GM18505 (cell line): Measurements from ENCODE around the gene PAGR1.
"Not testable (repeated sequence)": the region's sequence is repeated elsewhere in the genome, so short reads cannot be mapped to it uniquely, and the experiment has no call there.

Source experiments
- ATAC-seq: cut with Tn5 transposase; IDR thresholded peaks from one replicate; pipeline ENCODE4 v1.9.1; 2021; ENCODE audit not compliant: unreplicated experiment
- POLR2A ChIP-seq: IDR thresholded peaks from 4 replicates; pipeline ENCODE4 v1.6.1; 2011; ENCODE audit warnings: borderline replicate concordance; ENCODE audit not compliant: insufficient read depth, insufficient read length; ENCODE audit errors: extremely low read depth

The PAGR1 gene

DNA sequence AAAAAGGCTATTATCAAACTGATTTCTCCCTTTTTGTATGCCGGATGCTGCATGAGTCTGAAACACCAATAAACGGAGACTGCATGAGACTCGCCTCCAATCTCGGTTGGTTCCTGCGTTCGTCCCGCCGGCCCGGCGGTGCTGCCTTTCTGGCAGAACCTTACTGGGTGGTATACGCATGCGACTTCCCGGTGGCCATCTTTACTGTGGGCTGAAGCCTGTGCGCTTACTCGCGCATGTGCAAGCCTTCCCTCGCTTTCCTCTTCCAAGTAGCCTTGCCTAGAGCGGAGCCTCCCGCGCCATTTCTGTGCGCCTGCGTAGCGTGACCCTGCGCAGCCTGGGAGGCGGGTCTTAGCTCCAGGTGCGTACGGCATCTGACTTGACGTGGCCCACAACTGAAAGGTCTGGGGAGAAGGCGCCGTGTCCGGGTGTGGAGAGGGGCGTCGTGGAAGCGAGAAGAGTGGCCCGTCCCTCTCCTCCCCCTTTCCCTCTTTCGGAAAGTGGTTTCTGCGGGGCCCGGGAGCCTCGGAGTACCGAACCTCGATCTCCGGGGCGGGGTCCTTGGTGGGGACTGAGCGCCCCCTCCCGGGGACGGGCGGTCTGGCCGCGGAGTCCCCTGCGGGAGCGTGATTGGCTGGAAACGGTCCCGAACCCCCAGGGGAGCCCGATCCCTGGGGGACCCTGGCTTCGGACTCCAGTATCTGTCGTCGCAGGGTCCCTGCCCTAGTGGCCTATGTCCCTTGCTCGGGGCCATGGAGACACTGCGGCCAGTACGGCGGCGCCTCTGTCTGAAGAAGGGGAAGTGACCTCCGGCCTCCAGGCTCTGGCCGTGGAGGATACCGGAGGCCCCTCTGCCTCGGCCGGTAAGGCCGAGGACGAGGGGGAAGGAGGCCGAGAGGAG is at the start of gene PAGR1:
Gene PAGR1, plus strand, starts transcription at position 360 of the 901 bp plus-strand sequence. Its CDS starts 374 bp downstream, at position 734.
- ATAC-seq, result peak; percentile 54
- peak; percentile 84 for TF ChIP-seq POLR2A

DNA sequence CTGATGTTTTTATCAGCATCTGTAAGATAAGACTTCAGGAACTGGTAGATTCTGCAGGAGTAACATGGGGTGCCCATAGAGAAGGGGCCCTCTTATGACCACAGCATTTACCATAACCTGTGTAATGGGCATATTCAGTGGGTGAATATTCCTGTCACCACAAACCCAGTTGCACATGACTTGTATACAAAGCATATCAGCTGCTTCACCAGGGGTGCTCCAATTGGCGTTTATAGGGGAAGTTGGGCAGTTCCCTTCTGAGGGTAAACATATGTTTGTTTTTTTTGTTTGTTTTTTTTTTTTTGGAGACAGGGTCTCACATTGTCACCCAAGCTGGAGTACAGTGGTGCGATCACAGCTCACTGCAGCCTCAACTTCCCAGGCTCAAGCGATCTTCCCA is 49.4 kb upstream of the PAGR1 start:
- no peak for TF ChIP-seq POLR2A
- ATAC-seq, result no peak

DNA sequence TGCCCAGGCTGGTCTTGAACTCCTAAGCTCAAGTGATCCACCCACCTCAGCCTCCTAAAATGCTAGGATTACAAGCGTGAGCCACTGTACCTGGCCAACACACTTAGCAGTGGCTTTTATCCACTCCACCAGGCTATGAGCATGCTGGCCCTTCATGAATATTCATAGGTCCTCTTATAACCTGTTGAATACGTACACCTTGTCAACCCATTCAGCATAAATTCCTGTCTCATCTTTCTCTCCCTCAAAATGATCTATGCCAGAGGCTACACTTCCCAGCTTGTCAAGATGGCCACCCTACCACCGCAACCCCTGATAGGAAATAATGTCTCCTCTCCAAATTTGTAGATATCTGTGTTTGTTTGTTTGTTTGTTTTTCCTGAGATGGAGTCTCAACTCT is 48.9 kb upstream of the PAGR1 start:
- no peak for ATAC-seq
- TF ChIP-seq POLR2A, result no peak

DNA sequence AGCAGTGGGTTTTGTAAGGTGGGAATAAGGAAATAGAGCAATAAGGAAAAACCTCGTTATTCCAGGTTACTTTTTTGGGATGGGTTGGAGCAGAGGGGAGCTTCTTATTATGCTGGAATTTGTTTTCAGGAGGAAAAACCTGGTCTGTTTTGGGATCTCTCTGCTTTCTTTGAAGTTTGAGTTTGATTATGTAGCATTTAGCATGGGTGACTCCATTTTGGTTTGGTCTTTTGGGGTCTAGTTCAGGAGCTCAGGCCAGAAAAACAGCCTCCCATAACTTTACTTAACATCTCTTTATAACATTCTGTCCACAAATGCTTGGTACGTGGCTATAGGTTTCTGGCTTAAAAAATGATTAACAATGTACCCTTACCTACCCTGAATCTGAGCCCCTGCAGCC is 46.4 kb upstream of the PAGR1 start:
- no peak for TF ChIP-seq POLR2A
- ATAC-seq, result no peak

DNA sequence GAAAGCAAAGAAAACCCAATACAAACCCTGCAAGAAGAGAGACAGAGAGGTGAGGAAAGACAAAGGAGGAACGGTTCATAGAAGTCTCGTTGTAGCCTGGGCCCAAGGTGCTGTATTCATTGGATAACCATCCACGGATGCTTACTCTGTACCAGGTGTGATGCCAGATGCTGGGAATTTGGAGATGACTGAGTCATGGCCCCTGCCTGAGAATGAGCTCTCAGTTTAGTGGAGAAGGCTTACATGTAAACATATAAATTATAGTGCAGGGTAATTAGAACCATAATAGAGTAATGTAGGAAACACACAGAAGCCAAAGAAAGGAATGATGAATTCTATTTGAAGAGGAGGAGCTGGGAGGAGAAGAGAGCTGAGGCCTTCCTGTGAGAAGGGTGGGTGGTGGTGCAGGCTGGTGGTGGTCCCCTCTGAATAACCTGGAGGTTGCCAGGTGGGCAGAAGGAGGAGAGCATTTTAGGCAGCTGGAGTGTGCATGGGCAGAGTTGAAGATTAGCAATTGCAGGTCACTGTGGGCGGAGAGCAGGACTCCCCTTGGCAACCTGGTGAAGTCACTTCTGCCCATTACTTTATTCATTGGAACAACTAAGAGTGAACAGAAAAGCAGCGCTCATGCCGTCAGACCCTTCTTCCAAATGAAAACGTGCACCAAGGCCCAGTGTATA is 45.6 kb upstream of the PAGR1 start:
- no peak for TF ChIP-seq POLR2A
- ATAC-seq, result no peak

DNA sequence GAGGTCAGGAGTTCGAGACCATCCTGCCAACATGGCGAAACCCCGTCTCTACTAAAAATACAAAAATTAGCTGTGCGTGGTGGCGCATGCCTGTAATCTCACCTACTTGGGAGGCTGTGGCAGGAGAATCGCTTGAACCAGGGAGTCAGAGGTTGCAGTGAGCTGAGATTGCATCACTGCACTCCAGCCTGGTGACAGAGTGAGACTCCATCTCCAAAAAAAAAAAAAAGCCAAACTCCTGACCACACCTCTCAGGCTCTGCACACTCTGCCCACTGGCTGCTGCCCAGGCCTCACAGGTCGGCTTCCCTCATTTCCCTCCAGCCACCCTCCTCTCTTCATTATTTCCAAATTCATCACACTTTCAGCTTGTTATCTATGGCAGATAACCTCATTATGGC is 43.6 kb upstream of the PAGR1 start:
- not testable (repeated sequence) for ATAC-seq

DNA sequence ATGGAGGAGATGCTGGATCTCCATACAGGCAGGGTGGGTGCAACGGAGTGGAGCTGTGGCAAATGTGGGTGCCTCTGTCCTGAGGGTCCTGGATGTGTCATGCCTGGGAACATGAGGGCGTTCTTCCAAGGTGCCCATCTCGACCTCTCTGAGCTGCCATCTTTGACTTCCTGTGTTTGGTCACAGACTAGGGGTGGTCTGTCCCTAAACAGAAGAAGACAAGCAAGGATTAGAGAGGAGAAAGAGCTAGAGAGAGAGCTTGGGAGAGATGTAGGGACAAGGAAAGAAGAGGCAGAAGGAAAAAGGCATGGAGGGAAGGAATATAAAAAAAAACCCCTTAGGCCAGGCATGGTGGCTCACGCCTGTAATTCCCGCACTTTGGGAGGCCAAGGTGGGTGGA is 41.2 kb upstream of the PAGR1 start:
- no peak for ATAC-seq
- TF ChIP-seq POLR2A, result no peak

DNA sequence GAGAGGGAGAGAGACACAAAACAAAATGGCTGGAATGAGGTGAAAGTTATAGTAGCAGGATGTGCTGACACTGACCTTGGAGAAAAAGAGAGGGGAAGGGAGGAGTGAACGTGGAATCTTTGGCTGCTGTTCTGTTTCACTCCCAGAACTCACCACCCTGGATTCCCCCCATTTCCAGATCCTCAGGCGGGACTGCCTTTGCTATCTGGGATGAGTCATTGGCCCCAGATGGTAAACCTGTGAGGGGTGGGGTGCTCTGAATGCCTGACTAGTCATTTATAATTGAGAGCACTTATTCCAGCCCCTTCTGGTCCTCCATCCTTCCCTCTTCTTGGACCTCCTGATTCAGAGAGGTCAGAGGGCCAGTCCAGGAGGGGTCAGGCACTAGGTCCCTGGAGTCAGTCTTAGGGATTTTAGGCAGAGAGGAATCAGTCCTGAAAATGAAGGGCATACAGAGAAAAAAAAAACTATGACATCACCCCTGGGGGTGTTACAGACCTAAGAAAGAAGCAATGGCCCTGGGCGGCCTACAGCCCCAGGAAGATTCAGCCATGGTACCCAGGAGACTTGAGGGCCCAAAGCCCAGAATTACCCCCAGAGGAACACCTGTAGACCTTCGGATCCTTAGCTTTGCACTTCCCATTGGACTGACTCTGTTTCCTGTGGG is 40.1 kb upstream of the PAGR1 start:
- TF ChIP-seq POLR2A, result no peak
- no peak for ATAC-seq

DNA sequence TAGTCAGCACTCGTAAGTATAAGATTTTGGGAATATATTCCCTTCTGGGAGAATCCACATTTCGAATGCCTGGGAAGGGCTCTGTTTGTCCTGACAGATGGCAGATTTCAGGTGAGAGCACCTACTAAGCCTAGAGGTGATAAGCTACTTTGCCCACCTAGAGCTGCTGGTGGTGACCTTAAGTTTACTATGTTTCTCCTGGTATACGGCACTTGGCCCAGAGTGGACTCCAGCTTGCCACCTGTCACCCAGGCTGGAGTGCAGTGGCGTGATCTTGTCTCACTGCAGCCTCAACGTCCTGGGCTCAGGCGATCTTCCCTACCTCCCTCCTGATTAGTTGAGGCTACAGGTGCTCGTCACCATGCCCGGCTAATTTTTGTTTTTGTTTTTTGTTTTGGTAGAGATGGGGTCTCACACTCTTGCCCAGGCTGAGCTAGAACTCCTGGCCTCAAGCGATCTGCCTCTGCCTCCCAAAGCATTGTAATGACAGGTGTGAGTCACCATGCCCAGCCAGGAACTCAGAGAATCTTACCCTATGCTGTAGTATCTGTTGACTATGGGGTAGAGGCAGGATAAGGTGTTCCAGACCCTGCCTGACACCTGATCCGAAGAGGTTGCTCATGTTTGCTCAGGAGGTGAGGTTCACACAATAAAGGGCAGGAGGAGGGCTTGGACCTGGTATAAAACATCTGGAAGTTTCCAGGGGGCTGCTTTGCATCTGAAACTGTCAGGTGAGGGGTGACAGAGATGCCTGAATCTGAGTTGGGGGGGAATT is 38.2 kb upstream of the PAGR1 start, which contains the start of gene ZG16:
Gene ZG16, plus strand, starts transcription at position 681 of the 775 bp plus-strand sequence. CDS start 1,011 bp downstream, outside the sequence.
- TF ChIP-seq POLR2A, result no peak
- no peak for ATAC-seq

DNA sequence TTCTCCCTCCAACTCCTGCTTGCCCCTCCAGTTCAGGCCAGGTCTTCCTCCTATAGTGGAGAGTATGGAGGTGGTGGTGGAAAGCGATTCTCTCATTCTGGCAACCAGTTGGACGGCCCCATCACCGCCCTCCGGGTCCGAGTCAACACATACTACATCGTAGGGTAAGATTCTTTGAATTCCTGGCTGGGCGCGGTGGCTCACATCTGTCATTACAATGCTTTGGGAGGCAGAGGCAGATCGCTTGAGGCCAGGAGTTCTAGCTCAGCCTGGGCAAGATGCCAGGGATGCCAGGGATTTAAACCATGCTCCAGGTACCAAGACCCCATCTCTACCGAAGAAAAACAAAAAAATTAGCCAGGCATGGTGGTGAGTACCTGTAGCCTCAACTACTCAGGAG is 36.5 kb upstream of the PAGR1 start:
- no peak for TF ChIP-seq POLR2A
- no peak for ATAC-seq

DNA sequence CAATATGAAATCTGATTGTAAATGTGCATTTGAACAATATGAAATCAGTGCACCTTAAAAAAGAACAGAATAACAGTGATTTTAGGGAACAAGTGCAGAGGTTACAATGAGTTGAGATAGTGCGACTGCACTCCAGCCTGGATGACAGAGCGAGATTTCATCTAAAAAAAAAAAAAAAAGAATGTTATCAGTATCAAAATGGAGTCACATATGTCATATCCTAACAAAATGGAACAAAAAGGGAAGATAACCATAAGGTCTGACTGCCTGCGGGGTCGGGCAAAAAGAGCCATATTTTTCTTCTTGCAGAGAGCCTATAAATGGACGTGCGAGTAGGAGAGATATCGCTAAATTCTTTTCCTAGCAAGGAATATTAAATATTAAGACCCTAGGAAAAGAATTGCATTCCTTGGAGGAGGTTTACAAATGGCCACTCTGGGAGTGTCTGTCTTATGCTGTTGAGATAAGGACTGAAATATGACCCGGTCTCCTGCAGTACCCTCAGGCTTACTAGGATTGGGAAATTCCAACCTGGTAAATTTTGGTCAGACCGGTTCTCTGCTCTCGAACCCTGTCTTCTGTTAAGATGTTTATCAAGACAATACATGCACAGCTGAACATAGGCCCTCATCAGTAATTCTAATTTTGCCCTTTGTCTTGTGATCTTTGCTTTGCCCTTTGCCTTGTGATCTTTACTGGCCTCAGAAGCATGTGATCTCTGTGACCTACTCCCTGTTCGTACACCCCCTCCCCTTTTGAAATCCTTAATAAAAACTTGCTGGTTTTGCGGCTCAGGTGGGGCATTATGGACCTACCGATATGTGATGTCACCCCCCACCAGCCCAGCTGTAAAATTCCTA is 32.6 kb upstream of the PAGR1 start:
- not testable (repeated sequence) for ATAC-seq

DNA sequence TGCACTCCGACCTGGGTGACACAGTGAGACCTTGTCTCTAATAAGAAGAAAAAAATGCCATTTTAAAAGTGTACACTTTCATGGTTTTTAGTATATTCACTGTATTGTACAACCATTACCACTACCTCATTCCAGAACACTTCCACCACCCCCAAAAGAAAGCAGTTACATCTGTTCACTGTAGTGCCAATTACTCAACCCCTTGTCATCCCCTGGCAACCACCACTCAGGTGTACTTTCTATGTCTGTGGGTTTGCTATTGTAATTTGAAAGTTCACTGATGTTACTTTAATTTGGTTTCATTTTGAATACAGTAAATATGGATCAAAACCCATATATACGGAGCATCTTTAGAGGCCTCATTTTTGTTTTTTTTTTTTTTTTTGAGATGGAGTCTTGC is 31.8 kb upstream of the PAGR1 start:
- ATAC-seq, result no peak
- no peak for TF ChIP-seq POLR2A
